Islet of Langerhans (tissue), 1 donor: ENCODE data around the gene EHMT2.
"Not testable (repeated sequence)": the region's sequence is repeated elsewhere in the genome, so short reads cannot be mapped to it uniquely, and the experiment has no call there.

Experiments used
- FAIRE-seq: peaks from one replicate; lab custom pipeline; 2011; peaks lifted over from hg19 to GRCh38; lab: Jason Lieb, UNC

Gene EHMT2

GRCh38 chr6:31911826-31912585 lies 14.5 kb upstream of the EHMT2 start:
- FAIRE-seq: no peak

GRCh38 chr6:31909298-31909697 lies 11.8 kb upstream of the EHMT2 start:
- FAIRE-seq: not testable (repeated sequence)

- no peak for FAIRE-seq
These were observed 11.3 kb upstream of the EHMT2 start for GRCh38 chr6:31908791-31909190.

- not testable (repeated sequence) for FAIRE-seq
These were observed 10.8 kb upstream of the EHMT2 start for GRCh38 chr6:31908255-31908654.

GRCh38 chr6:31907158-31907813 lies 9.8 kb upstream of the EHMT2 start:
- no peak for FAIRE-seq

GRCh38 chr6:31906727-31907126 lies 9.2 kb upstream of the EHMT2 start:
- FAIRE-seq: not testable (repeated sequence)

- FAIRE-seq: no peak
These were observed 8.6 kb upstream of the EHMT2 start for GRCh38 chr6:31906122-31906521.

GRCh38 chr6:31905041-31905440 lies 7.5 kb upstream of the EHMT2 start:
- FAIRE-seq: no peak

GRCh38 chr6:31903957-31904356 lies 6.5 kb upstream of the EHMT2 start:
- no peak for FAIRE-seq

- FAIRE-seq: no peak
These were observed 4.6 kb upstream of the EHMT2 start, which contains the start of gene ZBTB12 for GRCh38 chr6:31901953-31902643. TSS of gene ZBTB12 (minus strand) at chr6:31902086. CDS start at chr6:31901305, 781 bp downstream.

- FAIRE-seq: no peak
These were observed 4.0 kb upstream of the EHMT2 start for GRCh38 chr6:31901415-31901952.

GRCh38 chr6:31900917-31901414 lies 3.5 kb upstream of the EHMT2 start:
- FAIRE-seq: no peak

- no peak for FAIRE-seq
These were observed 2.6 kb upstream of the EHMT2 start for GRCh38 chr6:31899882-31900722.

GRCh38 chr6:31899215-31899614 lies 1.7 kb upstream of the EHMT2 start:
- no peak for FAIRE-seq

- FAIRE-seq: peak; percentile 86
These were observed 999 bp upstream of the EHMT2 start for GRCh38 chr6:31898383-31899011.

- no peak for FAIRE-seq
These were observed 464 bp downstream of the EHMT2 start for GRCh38 chr6:31896856-31897611.

- no peak for FAIRE-seq
These were observed 1.0 kb downstream of the EHMT2 start for GRCh38 chr6:31896493-31896855.

GRCh38 chr6:31892821-31893220 lies 4.7 kb downstream of the EHMT2 start:
- no peak for FAIRE-seq

- no peak for FAIRE-seq
These were observed 8.0 kb downstream of the EHMT2 start for GRCh38 chr6:31889331-31889972.
